ENCODE results near the gene ZNF445. TPM values are rescaled to one million over a fixed set of nuclear protein-coding genes. Genes with fewer than 3 reads are reported as not detected.

ZNF445 gene
- total and polyA plus RNA-seq, 2 of the 8 experiments (the other 6 are each of a cell fraction or from before 2014, with no cell fraction given), result 3.3 to 26.3 TPM

- no peak for TF ChIP-seq ATF2 (IDR thresholded peaks at IDR 0.05; ENCODE audit: low read length)
- TF ChIP-seq GTF2F1 (IDR thresholded peaks at IDR 0.05; ENCODE audit: borderline replicate concordance, low read depth, low read length), result no peak
- TF ChIP-seq NANOG (IDR thresholded peaks at IDR 0.05; ENCODE audit: insufficient read depth, low read depth, low read length, poor library complexity, severe bottlenecking), result no peak
- TF ChIP-seq CBX8 (IDR thresholded peaks at IDR 0.05; ENCODE audit: borderline replicate concordance, low read depth, low read length), result no peak
- TF ChIP-seq SAP30 (IDR thresholded peaks at IDR 0.05; ENCODE audit: insufficient read depth, insufficient replicate concordance, low read length), result no peak
- TF ChIP-seq MAX (IDR thresholded peaks at IDR 0.05), result no peak
- TF ChIP-seq RXRA (IDR thresholded peaks at IDR 0.05; ENCODE audit: insufficient read depth, low read depth, low read length), result no peak
Observed at GRCh38 chr3:44412365-44412764, 65.1 kb downstream of the ZNF445 start (continued).
